Suppressor macrophage treated with lipopolysaccharide for 1 hour (primary cell): ENCODE measurements around the gene DOCK4.
A peak's percentile ranks its signal among the peaks of the same experiment; 100 is the strongest.
"Not testable (repeated sequence)": the region's sequence is repeated elsewhere in the genome, so short reads cannot be mapped to it uniquely, and the experiment has no call there.

Source experiments
- DNase-seq, 3 donors: peaks; one replicate each; pipeline ENCODE4 v3.0.0-alpha.2; 2020 to 2022

The DOCK4 gene, protein sequence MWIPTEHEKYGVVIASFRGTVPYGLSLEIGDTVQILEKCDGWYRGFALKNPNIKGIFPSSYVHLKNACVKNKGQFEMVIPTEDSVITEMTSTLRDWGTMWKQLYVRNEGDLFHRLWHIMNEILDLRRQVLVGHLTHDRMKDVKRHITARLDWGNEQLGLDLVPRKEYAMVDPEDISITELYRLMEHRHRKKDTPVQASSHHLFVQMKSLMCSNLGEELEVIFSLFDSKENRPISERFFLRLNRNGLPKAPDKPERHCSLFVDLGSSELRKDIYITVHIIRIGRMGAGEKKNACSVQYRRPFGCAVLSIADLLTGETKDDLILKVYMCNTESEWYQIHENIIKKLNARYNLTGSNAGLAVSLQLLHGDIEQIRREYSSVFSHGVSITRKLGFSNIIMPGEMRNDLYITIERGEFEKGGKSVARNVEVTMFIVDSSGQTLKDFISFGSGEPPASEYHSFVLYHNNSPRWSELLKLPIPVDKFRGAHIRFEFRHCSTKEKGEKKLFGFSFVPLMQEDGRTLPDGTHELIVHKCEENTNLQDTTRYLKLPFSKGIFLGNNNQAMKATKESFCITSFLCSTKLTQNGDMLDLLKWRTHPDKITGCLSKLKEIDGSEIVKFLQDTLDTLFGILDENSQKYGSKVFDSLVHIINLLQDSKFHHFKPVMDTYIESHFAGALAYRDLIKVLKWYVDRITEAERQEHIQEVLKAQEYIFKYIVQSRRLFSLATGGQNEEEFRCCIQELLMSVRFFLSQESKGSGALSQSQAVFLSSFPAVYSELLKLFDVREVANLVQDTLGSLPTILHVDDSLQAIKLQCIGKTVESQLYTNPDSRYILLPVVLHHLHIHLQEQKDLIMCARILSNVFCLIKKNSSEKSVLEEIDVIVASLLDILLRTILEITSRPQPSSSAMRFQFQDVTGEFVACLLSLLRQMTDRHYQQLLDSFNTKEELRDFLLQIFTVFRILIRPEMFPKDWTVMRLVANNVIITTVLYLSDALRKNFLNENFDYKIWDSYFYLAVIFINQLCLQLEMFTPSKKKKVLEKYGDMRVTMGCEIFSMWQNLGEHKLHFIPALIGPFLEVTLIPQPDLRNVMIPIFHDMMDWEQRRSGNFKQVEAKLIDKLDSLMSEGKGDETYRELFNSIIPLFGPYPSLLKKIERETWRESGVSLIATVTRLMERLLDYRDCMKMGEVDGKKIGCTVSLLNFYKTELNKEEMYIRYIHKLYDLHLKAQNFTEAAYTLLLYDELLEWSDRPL (N-terminal part only)

GRCh38 chr7:112206238-112206990 lies at the start of gene DOCK4, which contains the start of gene ZNF277:
Gene DOCK4 (minus strand): TSS chr7:112206399. CDS start chr7:112206138, 261 bp downstream.
Gene ZNF277 (plus strand): TSS chr7:112206695. CDS start chr7:112206717, 22 bp downstream.
- peak; percentile 99 to 100 (median 100) for DNase-seq

- no peak for DNase-seq
These were observed 49.2 kb upstream of the DOCK4 start for GRCh38 chr7:112255388-112255720.

GRCh38 chr7:112254709-112255387 lies 48.6 kb upstream of the DOCK4 start:
- no peak for DNase-seq

DNA sequence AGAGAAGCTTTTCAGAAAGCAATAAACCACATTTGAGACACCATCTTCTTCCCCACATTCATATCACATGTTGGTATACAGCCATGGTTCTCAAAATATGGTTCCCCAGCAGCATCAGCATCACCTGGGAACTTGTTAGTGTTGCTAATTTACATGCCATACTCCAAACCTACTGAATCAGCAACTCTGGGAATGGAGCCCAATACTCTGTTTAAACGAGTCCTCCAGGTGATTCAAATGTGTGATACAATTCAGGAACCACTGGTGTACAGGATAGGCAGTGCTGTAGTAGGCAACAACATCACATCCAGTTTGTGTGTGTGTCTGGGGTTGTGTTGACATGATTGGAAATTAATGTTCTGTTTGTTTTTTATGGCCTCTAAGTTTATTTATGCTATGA lies 48.0 kb upstream of the DOCK4 start:
- no peak for DNase-seq

- DNase-seq = no peak
These were observed 46.5 kb upstream of the DOCK4 start for GRCh38 chr7:112252691-112253090.

- no peak for DNase-seq
These were observed 45.9 kb upstream of the DOCK4 start for GRCh38 chr7:112252141-112252540.

DNA sequence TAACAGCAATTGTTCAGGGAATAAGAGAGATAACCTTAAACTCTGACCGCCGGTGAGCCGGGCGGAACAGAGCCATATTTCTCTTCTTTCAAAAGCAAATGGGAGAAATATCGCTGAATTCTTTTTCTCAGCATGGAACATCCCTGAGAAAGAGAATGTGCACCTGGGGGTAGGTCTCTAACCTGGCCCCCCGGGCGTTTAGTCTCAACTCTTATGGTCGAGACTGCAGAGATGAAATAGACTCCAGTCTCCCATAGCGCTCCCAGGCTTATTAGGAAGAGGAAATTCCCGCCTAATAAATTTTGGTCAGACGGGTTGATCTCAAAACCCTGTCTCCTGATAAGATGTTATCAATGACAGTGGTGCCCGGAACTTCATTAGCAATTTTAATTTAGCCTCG lies 43.8 kb upstream of the DOCK4 start:
- DNase-seq = not testable (repeated sequence)

GRCh38 chr7:112248598-112248997 lies 42.4 kb upstream of the DOCK4 start:
- DNase-seq = no peak

DNA sequence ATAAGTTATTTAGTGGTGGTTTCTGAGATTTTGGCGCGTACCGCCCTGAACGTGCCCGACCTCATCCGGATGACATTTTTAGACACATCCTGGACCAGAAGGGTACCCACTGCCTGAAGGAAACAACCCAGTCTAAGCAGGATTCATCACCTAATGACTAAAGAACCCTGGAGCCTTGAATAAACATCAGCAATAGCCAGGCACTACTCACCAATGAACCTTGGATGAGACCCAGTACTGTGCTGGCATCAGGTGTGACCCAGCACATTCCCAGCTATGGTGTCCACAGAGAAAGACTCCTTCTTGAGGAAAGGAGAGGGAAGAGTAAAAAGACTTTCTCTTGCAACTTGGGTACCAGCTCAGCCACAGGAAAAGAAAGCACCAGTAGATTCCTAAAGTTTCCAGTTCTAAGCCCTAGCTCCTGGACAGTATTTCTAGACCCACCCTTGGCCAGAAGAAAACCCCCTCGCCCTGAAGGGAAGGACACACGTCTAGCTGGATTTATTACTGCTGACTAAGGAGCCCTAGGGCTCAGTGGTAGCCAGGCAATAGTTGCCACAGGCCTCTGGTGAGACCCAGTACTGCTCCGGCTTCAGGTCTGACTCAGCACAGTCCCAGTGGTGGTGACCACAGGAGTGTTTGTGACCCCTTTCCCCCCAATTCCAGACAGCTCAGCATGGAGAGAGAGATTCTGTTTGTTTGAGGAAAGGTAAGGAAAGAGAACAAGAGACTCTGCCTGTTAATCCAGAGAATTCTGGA lies 32.8 kb upstream of the DOCK4 start:
- DNase-seq = no peak

DNA sequence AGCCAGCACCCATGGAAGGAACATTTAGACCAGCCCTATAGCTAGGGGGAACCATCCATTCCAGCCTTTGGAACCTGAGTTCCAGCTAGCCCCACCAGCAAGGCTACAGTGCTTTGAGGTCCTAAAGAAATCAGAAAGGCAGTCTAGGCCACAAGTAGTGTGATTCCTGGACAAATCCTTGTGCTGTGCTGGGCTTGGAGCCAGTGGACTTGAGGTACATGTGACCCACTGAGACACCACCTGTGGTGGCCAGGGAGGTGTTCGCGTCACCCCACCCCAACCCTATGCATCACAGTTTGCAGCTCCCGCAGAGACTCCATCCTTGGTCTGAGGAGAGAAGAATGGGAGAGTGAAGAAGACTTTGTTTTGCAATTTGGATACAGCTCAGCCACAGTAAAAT lies 32.1 kb upstream of the DOCK4 start:
- DNase-seq = no peak

DNA sequence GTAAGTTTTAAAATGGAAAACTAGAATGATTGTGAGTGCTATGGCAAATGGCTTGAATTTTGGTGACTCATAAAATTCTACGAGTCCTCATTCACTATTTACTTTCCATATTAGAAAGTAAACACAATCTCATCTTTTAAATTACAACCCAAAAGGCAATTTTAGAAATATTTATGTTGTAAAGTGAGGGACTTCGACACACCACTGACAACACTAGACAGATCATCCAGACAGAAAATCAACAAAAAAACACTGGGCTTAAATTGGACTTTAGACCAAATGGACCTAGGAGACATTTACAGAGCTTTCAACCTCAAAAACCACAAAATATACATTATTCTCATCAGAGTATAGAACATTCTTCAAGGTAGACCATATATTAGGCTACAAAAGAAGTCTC lies 30.4 kb upstream of the DOCK4 start:
- DNase-seq = no peak

- no peak for DNase-seq
These were observed 27.9 kb upstream of the DOCK4 start for GRCh38 chr7:112234147-112234546.

- peak; percentile 4 to 26 (median 17) for DNase-seq
These were observed 27.0 kb upstream of the DOCK4 start for GRCh38 chr7:112233048-112233697.

DNA sequence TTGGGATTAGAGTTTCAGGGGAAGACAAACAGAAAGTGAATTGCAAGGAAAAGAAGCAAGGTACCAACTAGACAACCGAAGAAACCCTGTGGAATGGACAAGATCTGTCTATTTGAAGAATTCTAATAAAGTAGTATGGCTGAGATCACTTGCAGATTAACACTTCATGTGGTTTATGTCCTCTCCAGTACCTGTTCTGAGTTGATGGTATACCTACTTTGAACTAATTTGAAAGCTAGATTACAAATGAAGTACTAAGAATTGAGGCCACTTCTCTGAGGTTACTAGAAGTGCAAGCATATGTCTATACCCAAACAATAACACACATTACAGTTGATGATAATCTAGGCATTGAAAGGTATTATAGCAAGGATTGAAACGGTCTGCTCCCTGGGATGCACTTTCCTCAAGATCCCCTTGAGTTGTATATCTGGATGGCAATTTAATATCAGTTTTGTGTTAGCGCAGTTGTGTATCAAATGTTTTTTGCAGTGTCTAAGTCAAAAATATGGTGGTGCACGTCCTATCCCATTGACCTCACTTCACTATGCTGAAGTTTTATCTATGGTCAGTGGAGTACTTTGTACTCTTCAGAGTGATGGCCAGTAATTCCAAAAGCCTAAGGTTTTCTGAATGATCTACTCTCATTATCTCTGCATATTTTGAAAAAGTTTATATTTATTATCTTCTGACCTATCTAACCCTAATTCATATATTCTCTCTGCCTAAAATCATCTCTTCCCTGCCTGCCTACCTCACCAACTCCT lies 26.2 kb upstream of the DOCK4 start:
- no peak for DNase-seq

DNA sequence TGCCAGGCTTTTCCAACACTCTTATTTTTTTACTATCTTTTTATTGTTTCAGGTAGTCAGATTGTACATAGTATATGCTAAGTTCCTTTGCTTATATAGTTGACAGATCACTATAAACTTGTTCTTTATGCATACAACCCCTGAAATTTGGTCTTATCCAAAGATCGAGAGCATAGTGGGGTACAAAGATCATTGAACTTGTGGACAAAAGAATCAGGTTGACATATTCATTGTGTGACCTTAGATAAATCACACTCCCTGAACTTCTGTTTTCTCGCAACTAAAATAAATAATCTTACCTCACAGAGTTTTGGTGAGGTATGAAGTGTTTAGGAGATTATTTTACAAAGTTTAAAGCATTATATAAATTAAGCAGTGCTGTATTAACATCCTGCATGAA lies 22.4 kb upstream of the DOCK4 start:
- DNase-seq = no peak

DNA sequence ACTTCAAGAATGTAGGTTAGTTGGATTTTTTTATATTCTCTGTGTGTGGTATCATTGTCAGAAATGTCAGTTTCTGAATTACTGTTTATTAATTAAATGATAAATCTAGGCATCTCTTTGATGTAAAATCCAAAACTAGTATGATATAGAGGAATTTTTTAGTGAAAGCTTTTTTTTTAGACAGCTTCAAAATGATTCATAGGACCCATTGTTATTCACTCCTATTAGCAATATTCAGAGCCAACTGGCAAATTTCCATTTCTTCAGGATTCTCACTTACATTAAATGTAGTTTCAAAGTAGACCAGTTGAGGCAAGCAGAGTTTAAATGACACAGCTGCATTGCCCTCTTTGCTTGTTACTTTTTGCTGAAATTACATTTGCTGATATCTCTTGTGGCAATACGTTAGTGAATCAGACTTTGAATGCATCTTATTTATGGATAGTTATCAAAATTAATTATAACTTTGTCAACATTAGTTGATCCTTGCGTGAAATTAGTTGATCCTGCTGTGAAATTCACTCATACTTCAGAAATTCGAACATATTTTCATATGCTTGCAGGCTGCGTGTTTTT lies 20.6 kb upstream of the DOCK4 start:
- DNase-seq = no peak

DNA sequence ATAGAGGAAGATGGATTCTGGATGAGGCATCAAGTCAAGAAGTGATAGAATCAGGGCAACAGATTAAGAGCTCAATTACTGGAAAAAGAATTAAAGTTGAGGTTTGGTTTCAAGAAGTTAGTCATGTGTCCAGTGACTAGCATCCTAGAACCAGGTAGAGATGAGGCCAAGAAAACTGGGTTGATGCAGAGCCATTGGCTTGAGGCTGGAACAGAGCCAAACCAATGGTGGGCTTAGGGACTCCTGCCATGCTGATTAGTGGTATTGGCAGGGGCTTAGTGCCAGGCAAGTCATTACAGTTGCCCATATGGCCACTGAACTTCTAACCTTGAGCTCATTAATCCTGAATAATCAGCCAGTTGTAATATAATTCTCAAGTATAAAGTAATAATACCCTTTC lies 18.8 kb upstream of the DOCK4 start:
- no peak for DNase-seq

- no peak for DNase-seq
These were observed 18.0 kb upstream of the DOCK4 start for GRCh38 chr7:112224186-112224585.

DNA sequence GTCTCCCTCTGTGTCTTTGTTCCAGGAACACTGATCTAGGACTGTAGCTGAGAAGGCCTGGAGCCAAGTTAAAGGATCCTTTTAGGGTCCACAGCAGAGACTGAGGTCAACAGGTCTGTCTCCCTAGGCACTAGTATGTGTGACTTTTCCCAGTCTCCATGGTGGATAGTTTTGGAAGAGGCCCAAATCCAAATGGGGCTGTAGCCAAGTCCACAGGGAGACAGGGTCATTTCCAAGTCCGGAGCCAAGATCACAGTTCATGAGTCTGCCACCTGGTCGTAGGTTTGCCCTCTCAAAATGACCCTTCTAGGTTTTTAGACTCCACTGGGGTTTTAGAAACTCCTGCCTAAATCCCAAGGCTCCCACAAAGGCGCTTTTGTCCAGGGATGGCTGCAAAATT lies 17.1 kb upstream of the DOCK4 start:
- DNase-seq = no peak
